Cardiac fibroblast (primary cell): ENCODE measurements around the gene PDZD7.

Source experiments
- DNase-seq, 2 donors: peaks; one replicate each; pipeline versions ENCODE4 v3.0.0 to v3.0.0-alpha.2; 2010; ENCODE audit warnings: low read depth in 2 of 2
- H3K4me3 ChIP-seq, 2 donors: replicated peaks in 1 of 2; 1 replicate in 1 of 2; 2 replicates in 1 of 2; pipeline ENCODE4 v1.5.1; 2011; ENCODE audit warnings: low read depth in 2 of 2, low read length in 2 of 2, mild to moderate bottlenecking in 2 of 2, moderate library complexity in 1 of 2
- TF ChIP-seq, protein P1 (sequence below): IDR thresholded peaks from one replicate; pipeline ENCODE4 v1.5.1; 2011; ENCODE audit warnings: low read depth, mild to moderate bottlenecking, low read length, inconsistent platforms

Gene PDZD7

DNA sequence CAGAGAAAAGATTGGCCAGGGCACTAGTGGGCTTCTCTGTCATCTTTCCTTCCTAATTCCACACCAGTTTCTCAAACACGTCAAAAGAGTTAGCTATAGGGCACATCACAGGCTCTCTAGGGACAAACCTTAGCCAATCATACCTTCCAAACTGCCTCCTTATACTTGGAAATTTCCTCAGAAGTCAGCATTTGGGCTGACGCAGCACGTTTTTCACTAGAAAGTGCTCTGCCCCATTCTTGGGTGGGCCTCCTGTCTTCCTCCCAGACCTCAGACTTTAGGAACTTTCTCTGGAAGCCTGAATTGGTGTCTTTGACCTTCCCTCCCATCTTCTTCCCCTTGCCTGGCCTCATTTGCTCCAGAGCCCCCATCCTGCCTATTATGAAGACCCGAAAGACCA lies 11.2 kb upstream of the PDZD7 start:
- no peak for DNase-seq
- H3K4me3 ChIP-seq = peak overlapping the region; percentile 45 to 61
- TF ChIP-seq, protein P1, sequence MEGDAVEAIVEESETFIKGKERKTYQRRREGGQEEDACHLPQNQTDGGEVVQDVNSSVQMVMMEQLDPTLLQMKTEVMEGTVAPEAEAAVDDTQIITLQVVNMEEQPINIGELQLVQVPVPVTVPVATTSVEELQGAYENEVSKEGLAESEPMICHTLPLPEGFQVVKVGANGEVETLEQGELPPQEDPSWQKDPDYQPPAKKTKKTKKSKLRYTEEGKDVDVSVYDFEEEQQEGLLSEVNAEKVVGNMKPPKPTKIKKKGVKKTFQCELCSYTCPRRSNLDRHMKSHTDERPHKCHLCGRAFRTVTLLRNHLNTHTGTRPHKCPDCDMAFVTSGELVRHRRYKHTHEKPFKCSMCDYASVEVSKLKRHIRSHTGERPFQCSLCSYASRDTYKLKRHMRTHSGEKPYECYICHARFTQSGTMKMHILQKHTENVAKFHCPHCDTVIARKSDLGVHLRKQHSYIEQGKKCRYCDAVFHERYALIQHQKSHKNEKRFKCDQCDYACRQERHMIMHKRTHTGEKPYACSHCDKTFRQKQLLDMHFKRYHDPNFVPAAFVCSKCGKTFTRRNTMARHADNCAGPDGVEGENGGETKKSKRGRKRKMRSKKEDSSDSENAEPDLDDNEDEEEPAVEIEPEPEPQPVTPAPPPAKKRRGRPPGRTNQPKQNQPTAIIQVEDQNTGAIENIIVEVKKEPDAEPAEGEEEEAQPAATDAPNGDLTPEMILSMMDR = no peak

DNA sequence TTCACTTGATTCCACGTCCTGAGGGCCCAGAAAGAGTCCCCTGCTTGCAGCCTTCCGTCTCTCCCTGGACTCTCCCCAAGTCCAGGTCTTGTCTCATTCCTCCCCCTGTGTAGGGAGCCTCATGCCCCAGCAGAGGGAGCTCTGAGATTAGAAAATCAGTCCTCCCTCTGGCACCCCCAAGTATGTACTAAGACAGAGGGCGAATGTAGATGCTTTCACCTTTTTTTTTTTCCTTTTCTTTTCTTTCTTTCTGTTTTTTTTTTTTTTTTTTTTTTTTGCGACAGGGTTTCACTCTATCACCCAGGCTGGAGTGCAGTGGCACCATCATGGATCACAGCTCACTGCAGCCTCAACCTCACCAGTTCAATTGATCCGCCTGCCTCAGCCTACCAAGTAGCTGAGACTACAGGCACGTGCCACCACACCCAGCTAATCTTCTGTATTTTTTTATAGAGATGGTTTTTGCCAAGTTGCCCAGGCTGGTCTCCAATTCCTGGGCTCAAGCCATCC lies 10.4 kb upstream of the PDZD7 start:
- no peak overlapping the region for H3K4me3 ChIP-seq
- TF ChIP-seq, protein P1 = peak; percentile 89
- DNase-seq = peak; percentile 89 to 93

DNA sequence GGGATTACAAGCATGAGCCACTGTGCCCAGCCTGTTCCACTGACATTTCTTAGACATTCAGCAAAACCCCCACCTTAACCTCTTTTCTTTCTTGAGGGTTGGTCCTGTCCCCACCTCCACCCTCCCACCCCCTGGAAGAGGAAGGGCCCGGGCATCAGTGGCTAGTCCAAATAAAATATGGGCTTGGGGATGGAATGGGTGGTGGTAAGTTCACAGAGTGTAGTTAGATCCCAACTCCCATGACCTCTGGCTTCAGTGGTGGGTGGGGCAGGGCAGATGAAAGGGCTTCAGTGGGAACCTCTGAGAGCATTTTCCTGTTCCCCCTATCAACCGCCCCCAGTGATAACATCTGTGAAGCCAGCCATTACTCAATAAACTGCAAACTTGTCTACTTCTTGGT lies 9.9 kb upstream of the PDZD7 start:
- H3K4me3 ChIP-seq = no peak overlapping the region
- no peak for DNase-seq
- TF ChIP-seq, protein P1 = no peak

DNA sequence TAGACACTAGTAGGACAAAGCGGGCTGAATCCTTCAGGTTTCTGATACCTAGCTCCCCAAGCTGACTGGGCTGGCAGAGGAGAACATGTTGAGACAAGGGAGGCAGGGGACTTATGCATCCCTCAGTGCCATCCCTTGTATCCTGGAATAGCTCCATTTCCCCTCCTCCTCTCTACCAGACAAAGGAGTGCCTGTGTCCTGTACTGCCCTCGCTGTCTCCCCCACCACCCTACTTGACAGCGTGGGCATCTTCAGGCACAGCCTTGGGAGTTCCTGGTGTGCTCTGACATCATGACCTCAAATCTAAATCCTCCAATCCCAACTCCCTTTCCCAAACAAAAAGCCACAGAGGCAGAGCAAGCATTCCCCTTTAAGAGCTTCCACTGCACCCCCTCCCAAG lies 9.1 kb upstream of the PDZD7 start:
- H3K4me3 ChIP-seq = no peak overlapping the region

DNA sequence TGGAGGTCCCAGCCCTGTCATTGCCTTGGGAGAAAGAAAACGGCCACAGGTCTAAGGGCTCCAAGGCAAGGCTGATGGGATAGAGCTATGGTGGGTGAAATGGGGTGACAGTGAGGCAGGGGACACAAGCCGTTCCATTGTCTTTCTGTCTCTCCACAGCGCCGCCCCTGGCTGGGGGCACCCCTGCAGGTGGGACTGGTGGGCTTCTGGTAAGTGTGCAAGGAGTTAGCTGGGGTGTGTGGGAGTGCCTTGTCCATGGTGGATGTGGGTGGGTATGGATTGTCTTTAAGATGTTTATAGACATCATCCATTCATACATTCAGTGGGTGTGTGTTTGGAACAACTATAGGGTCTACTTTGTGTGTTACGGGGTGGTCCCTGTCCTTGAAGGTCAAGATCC lies 7.6 kb upstream of the PDZD7 start:
- TF ChIP-seq, protein P1 = no peak
- no peak for DNase-seq
- no peak overlapping the region for H3K4me3 ChIP-seq

More for the DNA sequence above, 9.1 kb upstream of the PDZD7 start:
- DNase-seq = no peak
- TF ChIP-seq, protein P1 = no peak

DNA sequence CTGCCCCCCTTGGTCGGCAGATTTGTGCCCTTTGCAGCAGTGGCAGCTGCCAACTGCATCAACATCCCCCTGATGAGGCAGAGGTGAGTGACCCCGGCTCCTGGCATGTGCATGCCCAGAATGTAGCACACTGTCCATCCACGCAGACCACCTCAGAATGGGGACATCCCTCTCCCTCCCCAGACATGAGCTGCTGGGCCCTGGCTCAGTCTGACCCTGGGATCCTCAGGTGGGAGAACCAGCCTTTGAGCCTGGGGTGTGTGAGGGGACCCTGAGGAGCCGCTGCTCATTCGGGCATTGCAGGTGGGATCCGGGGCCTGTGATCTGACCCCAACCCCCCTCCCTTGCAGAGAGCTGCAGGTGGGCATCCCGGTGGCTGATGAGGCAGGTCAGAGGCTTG lies 5.8 kb upstream of the PDZD7 start:
- no peak overlapping the region for H3K4me3 ChIP-seq
- no peak for DNase-seq
- TF ChIP-seq, protein P1 = no peak
